Transverse colon (tissue), 3 donors: ENCODE data around the gene KCTD16.

Experiments used
- POLR2A ChIP-seq: fragments of 450-650 bp; IDR thresholded peaks from one replicate; pipeline ENCODE4 v1.6.1; 2016; ENCODE audit warnings: antibody characterized with exemption, mild to moderate bottlenecking, moderate library complexity
- TF ChIP-seq, protein P1 (sequence below), 5 experiments: fragments of 200-600 bp in 3 of 5; fragments of 450-650 bp in 2 of 5; sonication (generic) in 3 of 5; IDR thresholded peaks; 1 replicate in 2 of 5; 2 replicates in 3 of 5; pipeline ENCODE4 v1.5.1; 2016 to 2017; ENCODE audit warnings: antibody characterized with exemption in 5 of 5, inconsistent platforms in 3 of 5, mild to moderate bottlenecking in 2 of 5, moderate library complexity in 1 of 5

DNA sequence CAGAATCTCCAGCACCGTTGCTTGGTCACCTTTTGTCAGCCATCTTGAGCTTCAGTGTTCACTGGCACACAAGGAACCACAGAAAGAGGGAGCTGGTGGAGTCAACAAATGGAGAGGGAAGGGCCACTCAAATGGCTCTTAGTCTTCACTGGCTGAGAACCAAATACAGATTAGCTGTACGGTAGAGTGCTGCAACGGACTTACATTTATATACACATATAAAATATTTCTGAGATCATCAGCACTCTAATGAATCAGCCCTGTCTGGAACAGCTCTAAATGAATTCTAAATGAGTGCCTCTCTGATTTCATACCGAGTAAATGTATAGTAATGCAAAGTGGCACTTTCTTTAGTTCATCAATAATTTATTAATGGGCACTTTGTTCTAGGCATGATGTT is 24.8 kb downstream of the KCTD16 start:
- TF ChIP-seq, protein P1, sequence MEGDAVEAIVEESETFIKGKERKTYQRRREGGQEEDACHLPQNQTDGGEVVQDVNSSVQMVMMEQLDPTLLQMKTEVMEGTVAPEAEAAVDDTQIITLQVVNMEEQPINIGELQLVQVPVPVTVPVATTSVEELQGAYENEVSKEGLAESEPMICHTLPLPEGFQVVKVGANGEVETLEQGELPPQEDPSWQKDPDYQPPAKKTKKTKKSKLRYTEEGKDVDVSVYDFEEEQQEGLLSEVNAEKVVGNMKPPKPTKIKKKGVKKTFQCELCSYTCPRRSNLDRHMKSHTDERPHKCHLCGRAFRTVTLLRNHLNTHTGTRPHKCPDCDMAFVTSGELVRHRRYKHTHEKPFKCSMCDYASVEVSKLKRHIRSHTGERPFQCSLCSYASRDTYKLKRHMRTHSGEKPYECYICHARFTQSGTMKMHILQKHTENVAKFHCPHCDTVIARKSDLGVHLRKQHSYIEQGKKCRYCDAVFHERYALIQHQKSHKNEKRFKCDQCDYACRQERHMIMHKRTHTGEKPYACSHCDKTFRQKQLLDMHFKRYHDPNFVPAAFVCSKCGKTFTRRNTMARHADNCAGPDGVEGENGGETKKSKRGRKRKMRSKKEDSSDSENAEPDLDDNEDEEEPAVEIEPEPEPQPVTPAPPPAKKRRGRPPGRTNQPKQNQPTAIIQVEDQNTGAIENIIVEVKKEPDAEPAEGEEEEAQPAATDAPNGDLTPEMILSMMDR (IDR thresholded peaks at IDR 0.05), result no peak
- no peak for TF ChIP-seq POLR2A
